Vagina (tissue), 2 donors: ENCODE results near the gene NEB.

Experiments used
- POLR2A ChIP-seq, 2 donors: fragments of 450-650 bp; IDR thresholded peaks; one replicate each; pipeline ENCODE4 v1.6.1; 2017; ENCODE audit warnings: antibody characterized with exemption in 2 of 2, mild to moderate bottlenecking in 2 of 2, moderate library complexity in 2 of 2
- POLR2AphosphoS5 ChIP-seq, 2 donors: sonication (generic); formaldehyde crosslinking; IDR thresholded peaks; one replicate each; pipeline ENCODE4 v1.9.0; 2017; ENCODE audit warnings: antibody characterized with exemption in 2 of 2, mild to moderate bottlenecking in 2 of 2, low read depth in 1 of 2; ENCODE audit not compliant: insufficient read depth in 1 of 2
- TF ChIP-seq, protein P1 (sequence below), 3 experiments: fragments of 450-650 bp in 2 of 3; fragments of 200-600 bp in 1 of 3; sonication (generic) in 1 of 3; IDR thresholded peaks; one replicate each; pipeline ENCODE4 v1.5.1; 2017 to 2019; ENCODE audit warnings: antibody characterized with exemption in 3 of 3, mild to moderate bottlenecking in 2 of 3, moderate library complexity in 2 of 3

DNA sequence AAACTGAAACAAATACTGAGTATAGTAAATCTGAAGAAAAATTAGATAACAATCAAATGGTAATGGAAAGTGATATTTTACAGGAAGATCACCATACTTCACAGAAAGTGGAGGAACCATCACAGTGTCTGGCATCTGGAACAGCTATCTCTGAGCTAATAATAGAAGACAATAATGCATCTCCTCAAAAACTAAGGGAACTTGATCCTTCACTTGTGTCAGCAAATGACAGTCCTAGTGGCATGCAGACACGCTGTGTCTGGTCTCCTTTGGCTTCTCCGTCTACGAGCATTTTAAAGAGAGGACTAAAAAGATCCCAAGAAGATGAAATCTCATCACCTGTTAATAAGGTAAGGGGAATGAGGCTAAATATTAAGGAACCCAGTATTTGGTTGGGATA, 268.5 kb downstream of the NEB start:
- TF ChIP-seq POLR2AphosphoS5 (IDR thresholded peaks at IDR 0.05; ENCODE audit: insufficient read depth in 1 of 2, low read depth in 1 of 2) (no peak), POLR2A (IDR thresholded peaks at IDR 0.05) (no peak)
- TF ChIP-seq, protein P1, sequence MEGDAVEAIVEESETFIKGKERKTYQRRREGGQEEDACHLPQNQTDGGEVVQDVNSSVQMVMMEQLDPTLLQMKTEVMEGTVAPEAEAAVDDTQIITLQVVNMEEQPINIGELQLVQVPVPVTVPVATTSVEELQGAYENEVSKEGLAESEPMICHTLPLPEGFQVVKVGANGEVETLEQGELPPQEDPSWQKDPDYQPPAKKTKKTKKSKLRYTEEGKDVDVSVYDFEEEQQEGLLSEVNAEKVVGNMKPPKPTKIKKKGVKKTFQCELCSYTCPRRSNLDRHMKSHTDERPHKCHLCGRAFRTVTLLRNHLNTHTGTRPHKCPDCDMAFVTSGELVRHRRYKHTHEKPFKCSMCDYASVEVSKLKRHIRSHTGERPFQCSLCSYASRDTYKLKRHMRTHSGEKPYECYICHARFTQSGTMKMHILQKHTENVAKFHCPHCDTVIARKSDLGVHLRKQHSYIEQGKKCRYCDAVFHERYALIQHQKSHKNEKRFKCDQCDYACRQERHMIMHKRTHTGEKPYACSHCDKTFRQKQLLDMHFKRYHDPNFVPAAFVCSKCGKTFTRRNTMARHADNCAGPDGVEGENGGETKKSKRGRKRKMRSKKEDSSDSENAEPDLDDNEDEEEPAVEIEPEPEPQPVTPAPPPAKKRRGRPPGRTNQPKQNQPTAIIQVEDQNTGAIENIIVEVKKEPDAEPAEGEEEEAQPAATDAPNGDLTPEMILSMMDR (IDR thresholded peaks at IDR 0.05) = no peak
